GM21619 (cell line): Measurements from ENCODE around the gene B3GAT2.

ENCODE experiments used
- ATAC-seq: cut with Tn5 transposase; IDR thresholded peaks from one replicate; pipeline ENCODE4 v1.9.1; 2021; ENCODE audit not compliant: unreplicated experiment

The B3GAT2 gene

DNA sequence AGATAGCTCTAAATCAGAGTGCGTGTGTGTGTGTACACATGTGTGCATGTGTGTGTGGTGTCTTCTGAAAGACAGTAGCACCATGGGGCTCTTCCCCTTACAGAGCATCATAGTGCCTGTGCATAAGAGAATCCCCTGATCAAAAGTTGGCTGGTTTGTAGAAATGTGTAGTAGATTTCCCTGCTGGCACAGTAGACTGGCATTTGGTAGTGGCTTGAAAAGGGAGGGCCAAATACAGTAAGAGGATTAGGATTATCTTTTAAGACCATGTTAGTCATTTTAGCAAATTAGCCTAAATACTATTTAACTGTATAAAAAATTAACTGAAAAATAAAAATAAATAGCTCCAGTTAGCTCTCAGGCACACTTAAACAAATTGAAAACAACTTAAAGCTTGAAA lies 112.6 kb downstream of the B3GAT2 start:
- ATAC-seq, result no peak

DNA sequence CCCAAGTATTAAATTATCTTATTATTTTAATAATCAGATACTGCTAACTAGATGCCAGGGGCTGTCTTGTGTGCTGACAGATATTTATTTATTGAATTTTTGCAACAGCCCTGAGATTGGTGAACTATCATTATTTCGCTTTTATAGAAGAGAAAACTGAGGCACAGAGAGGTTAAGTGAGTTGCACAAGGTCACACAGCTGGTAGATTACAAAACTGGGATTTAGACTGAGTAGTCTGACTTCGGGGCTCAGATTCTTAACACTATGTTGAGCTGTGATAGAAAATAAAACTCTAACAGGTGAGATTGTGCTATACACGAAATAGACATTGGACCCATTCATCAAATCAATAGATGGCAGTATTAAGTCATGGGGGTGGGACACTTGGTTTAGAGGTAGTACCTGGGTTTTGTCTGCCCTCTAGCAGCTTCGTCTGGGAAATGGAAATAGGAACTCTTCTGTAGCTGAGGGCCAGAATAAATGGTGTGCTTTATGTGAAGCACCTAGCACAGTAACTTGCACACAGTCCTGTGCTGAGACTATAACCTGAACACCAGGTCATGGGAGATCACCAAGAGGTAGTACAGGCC lies 113.4 kb downstream of the B3GAT2 start:
- ATAC-seq, result no peak

GRCh38 chr6:70842541-70842940 lies 114.3 kb downstream of the B3GAT2 start:
- no peak for ATAC-seq

DNA sequence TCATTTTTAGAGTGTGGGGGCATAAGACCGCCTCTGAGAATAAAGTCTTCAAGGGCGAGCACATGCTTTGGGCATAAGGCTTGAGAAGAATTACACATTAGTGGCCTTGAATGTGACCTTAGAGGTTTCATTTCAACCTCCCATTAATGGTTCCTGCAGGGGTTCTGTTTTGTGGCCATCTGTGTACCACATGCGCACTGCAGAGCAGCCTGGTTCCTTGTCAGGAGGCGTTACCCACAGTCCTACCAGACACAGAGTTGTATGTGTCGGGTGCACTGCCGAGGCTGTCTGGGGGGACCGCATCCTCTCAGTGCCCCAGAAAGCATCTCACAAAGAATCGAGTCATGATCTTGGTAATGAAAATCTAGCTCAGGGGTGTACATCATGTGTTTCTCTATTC lies 115.7 kb downstream of the B3GAT2 start:
- no peak for ATAC-seq

DNA sequence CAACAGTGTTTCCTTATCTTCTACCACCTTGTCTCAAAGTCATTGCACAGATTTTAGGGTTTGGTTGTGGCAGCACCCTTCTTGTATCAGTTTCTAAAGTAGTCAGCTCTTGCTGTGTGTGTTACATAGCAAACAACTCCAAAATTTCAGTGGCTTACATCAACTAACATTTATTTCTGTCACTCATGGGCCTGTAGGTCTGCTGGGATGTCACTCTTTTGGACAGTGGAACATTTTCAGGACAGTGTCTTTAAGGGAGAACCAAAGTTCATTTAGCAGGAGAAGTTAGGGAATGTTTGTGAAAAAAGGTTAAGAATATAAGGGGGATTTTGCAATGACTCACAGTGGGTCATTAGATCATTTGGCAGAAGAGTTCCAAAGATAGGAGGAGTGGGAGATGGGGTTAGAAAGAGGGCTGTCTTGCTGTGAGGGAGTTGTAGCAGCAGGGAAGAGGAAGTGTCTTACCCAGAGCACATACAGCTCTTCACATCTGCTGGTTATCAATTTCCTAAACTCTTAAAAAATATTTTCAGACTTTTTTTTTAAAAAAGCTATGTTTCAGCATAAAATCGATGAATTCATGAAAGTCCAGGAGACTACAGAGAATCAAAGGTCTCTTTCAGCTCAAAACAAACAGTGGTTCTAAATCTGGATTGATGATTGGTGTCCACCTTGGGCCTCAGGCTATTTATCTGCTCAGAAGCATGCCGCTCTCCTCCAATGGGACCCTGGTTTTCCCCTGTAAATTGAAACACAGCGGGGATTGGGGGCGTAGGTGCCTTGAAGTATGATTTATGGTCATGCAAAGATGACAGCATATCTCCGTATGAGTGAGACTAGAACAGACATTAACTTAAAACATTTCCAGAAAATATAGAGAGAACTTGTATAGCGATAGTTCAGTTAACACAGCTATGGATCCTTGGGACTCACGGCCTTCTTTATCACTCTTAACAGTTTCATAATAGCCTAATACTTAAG lies 117.3 kb downstream of the B3GAT2 start:
- ATAC-seq, result no peak

DNA sequence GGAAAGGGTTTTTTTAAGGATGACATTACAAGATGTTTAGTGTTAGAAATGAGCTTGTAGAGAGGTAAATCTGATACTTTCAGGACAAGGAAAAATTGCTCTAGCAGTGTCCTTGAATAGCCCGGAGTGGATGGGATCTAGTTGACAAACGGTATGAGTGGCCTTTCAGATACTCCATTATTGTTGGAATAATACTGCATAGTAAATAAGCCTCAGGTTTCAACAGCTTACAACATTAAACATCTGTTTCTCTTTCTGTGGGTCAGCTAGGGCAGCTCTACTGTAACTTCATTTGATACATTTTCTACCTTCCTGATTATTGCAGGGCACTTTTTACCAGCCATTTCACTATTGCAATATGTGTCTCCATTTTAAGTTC lies 118.0 kb downstream of the B3GAT2 start:
- no peak for ATAC-seq

DNA sequence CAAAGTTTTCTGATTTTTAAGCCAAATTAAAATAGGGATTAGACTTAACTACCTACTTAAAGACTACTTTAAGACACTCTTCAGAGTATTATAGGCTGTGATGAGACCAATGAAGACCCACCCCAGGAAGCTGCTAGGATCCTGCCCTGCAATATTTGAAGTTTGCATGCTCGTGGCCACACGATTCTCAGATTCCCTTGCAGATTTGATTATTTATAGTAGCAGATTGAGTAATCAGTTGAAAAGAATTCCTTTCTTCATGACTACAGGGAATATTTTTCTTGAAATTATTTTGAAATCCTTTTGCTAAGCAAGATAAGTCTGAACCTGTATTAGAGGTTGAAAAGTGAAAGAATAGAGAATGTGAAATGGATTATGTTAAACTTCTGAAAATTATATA lies 122.3 kb downstream of the B3GAT2 start:
- no peak for ATAC-seq

DNA sequence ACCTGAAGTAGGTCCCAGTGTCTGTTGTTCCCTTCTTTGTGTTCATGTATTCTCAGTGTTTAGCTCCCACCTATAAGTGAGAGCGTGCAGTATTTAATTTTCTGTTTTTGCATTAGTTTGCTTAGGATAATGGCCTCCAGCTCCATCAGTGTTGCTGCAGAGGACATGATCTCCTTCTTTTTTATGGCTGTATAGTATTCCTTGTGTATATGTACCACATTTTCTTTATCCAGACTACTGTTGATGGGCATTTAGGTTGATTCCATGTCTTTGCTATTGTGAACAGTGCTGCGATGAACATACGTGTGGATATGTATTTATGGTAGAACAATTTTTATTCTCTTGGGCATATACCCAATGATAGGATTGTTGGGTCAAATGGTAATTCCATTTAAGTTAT lies 125.4 kb downstream of the B3GAT2 start:
- ATAC-seq, result no peak

- no peak for ATAC-seq
Measured at GRCh38 chr6:70823651-70824050, 133.2 kb downstream of the B3GAT2 start.

DNA sequence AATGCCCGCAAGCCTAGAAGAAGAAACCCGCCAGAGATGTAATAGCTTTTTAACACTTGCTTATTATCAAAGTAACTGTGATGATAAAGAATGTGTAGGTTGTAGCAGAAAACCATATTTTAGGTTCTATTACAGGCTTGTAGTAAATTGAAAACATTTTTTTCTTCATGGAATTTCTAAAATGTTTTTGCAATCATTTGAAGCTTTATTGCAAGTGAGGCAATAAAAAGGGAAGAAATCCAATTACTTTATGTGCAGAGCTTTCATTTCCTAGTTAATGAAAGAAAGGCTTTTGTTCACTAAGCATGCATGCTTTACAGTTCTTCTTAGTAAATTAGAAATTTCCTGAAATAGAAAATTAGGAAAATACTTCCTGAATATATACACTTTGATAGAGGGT lies 135.1 kb downstream of the B3GAT2 start:
- ATAC-seq, result no peak

DNA sequence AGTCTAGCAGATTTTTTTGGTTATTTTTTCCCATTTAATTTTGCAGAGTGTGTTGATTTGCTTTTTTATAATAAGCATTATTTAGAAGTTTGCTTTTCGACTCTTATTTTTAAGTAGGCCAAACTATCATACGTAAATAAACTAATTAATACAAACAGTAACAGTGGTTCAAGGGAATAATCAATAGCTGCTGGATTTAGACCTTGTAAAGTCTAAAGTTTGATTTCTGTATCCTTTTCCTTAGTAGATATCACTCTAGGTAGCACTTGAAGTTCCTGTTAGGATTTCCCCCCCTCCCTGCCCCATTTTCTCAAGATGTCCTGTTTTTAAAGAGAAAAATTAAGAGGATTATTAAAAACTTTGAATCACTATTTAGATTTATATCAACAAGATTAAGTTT lies 136.1 kb downstream of the B3GAT2 start:
- ATAC-seq, result no peak

- no peak for ATAC-seq
Measured at GRCh38 chr6:70819646-70820045, 137.2 kb downstream of the B3GAT2 start.

GRCh38 chr6:70813885-70814284 lies 143.0 kb downstream of the B3GAT2 start:
- no peak for ATAC-seq

DNA sequence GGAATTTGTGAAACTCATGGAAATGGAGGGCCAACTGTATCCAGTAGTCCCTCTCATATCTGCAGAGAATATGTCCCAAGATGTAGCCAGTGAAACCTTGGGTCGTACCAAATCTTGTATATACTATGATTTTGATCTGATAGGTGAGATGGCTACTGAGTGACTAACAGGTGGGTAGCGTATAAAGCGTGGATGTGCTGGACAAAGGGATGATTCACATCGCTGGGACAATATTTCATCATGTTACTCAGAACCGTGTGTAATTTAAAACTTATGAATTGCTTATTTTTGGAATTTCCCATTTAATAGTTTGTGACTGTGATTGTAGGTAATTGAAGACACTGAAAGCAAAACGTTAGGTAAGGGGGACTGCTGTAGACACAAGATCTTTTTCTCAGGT lies 145.1 kb downstream of the B3GAT2 start:
- ATAC-seq, result no peak
